Fibroblast of skin of scalp (primary cell): ENCODE data around the gene SERP2.

Source experiments
- DNase-seq: peaks from one replicate; pipeline ENCODE4 v3.0.0-alpha.2; 2013

The SERP2 gene

GRCh38 chr13:44359983-44360375 is 13.6 kb upstream of the SERP2 start:
- DNase-seq = no peak

- no peak for DNase-seq
Measured at GRCh38 chr13:44362394-44363040, 11.1 kb upstream of the SERP2 start.

- DNase-seq = no peak
Measured at GRCh38 chr13:44363631-44364344, 9.8 kb upstream of the SERP2 start.

GRCh38 chr13:44364345-44365000 is 9.2 kb upstream of the SERP2 start:
- peak; percentile 48 for DNase-seq

- peak; percentile 49 for DNase-seq
Measured at GRCh38 chr13:44365008-44365407, 8.6 kb upstream of the SERP2 start.

GRCh38 chr13:44365899-44366298 is 7.7 kb upstream of the SERP2 start:
- no peak for DNase-seq

GRCh38 chr13:44368062-44368591 is 5.5 kb upstream of the SERP2 start:
- peak; percentile 70 for DNase-seq

- no peak for DNase-seq
Measured at GRCh38 chr13:44368599-44369368, 4.8 kb upstream of the SERP2 start.

- no peak for DNase-seq
Measured at GRCh38 chr13:44371421-44371820, 2.2 kb upstream of the SERP2 start.

- no peak for DNase-seq
Measured at GRCh38 chr13:44373247-44373600, 400 bp upstream of the SERP2 start.

- no peak for DNase-seq
Measured at GRCh38 chr13:44374348-44374712, 706 bp downstream of the SERP2 start.

GRCh38 chr13:44378277-44378676 is 4.7 kb downstream of the SERP2 start:
- DNase-seq = no peak

- DNase-seq = no peak
Measured at GRCh38 chr13:44379885-44380284, 6.3 kb downstream of the SERP2 start.

GRCh38 chr13:44380404-44381165 is 7.0 kb downstream of the SERP2 start:
- peak; percentile 76 for DNase-seq

GRCh38 chr13:44382635-44383145 is 9.1 kb downstream of the SERP2 start:
- DNase-seq = no peak

- DNase-seq = no peak
Measured at GRCh38 chr13:44383945-44384344, 10.3 kb downstream of the SERP2 start.

- DNase-seq = no peak
Measured at GRCh38 chr13:44384778-44385177, 11.2 kb downstream of the SERP2 start.

GRCh38 chr13:44385401-44385800 is 11.8 kb downstream of the SERP2 start:
- no peak for DNase-seq

GRCh38 chr13:44385847-44386246 is 12.2 kb downstream of the SERP2 start:
- DNase-seq = no peak

GRCh38 chr13:44386913-44387556 is 13.4 kb downstream of the SERP2 start:
- no peak for DNase-seq

- no peak for DNase-seq
Measured at GRCh38 chr13:44388427-44389059, 14.9 kb downstream of the SERP2 start.
